HFF-Myc (cell line): ENCODE data around the gene WAPL.

Experiments
- DNase-seq: peaks from one replicate; pipeline ENCODE4 v3.0.0-alpha.2; 2011; ENCODE audit warnings: low read depth; ENCODE audit errors: extremely low read depth
- H3K4me3 ChIP-seq: replicated peaks from 2 replicates; pipeline ENCODE4 v1.5.1; 2011; ENCODE audit warnings: low read depth, mild to moderate bottlenecking, control low read depth, low read length
- CTCF ChIP-seq: IDR thresholded peaks from 2 replicates; pipeline ENCODE4 v1.5.1; 2012; ENCODE audit warnings: mild to moderate bottlenecking, low read depth, low read length, control low read depth; ENCODE audit errors: missing control alignments

The WAPL gene

GRCh38 chr10:86446440-86446839, 75.2 kb downstream of the WAPL start:
- no peak overlapping the region for H3K4me3 ChIP-seq
- no peak for TF ChIP-seq CTCF
- no peak for DNase-seq

- no peak overlapping the region for H3K4me3 ChIP-seq
- no peak for DNase-seq
- TF ChIP-seq CTCF, result no peak
Measured at GRCh38 chr10:86443936-86444335, 77.7 kb downstream of the WAPL start.

- H3K4me3 ChIP-seq, result no peak overlapping the region
- TF ChIP-seq CTCF, result no peak
- no peak for DNase-seq
Measured at GRCh38 chr10:86443069-86443468, 78.5 kb downstream of the WAPL start.

- no peak for DNase-seq
- H3K4me3 ChIP-seq, result no peak overlapping the region
- TF ChIP-seq CTCF, result no peak
Measured at GRCh38 chr10:86440874-86441843, 80.4 kb downstream of the WAPL start.

- DNase-seq, result peak; percentile 24
- TF ChIP-seq CTCF, result no peak
- no peak overlapping the region for H3K4me3 ChIP-seq
Measured at GRCh38 chr10:86439544-86439943, 82.0 kb downstream of the WAPL start.

- H3K4me3 ChIP-seq, result no peak overlapping the region
- DNase-seq, result no peak
- no peak for TF ChIP-seq CTCF
Measured at GRCh38 chr10:86438091-86438749, 83.4 kb downstream of the WAPL start.
